Fibroblast of lung (primary cell): Measurements from ENCODE around the gene UNG. TPM values are rescaled to one million over a fixed set of nuclear protein-coding genes. Genes with fewer than 3 reads are reported as not detected.
"Not testable (repeated sequence)": the region's sequence is repeated elsewhere in the genome, so short reads cannot be mapped to it uniquely, and the experiment has no call there.

Source experiments
- DNase-seq, 2 donors: peaks; one replicate each; pipeline versions ENCODE4 v3.0.0 to v3.0.0-alpha.2; 2010; ENCODE audit warnings: low read depth in 2 of 2
- H2AFZ ChIP-seq: 2 replicates; pipeline ENCODE4 v1.5.1; 2012; ENCODE audit warnings: low read length, control low read depth, inconsistent platforms
- H3K27ac ChIP-seq: 2 replicates; pipeline ENCODE4 v1.5.1; 2011; ENCODE audit warnings: low read length, control low read depth; ENCODE audit not compliant: insufficient read depth
- H3K27me3 ChIP-seq: 2 replicates; pipeline ENCODE4 v1.5.1; 2011; ENCODE audit warnings: mild to moderate bottlenecking, low read length; ENCODE audit not compliant: control insufficient read depth, insufficient read depth
- H3K36me3 ChIP-seq: 2 replicates; pipeline ENCODE4 v1.5.1; 2011; ENCODE audit warnings: low read length; ENCODE audit not compliant: control insufficient read depth, insufficient read depth
- H3K4me1 ChIP-seq: 2 replicates; pipeline ENCODE4 v1.5.1; 2011; ENCODE audit warnings: low read length; ENCODE audit not compliant: control insufficient read depth, insufficient read depth; ENCODE audit errors: extremely low read depth
- H3K4me2 ChIP-seq: 2 replicates; pipeline ENCODE4 v1.5.1; 2011; ENCODE audit warnings: low read length, control low read depth; ENCODE audit not compliant: insufficient read depth; ENCODE audit errors: extremely low read depth
- H3K4me3 ChIP-seq, 4 experiments: fragments of 200-600 bp in 1 of 4; sonication (generic) in 1 of 4; replicated peaks in 1 of 4; 2 replicates each; pipeline ENCODE4 v1.5.1; 2011 to 2016; ENCODE audit warnings: low read length in 4 of 4, low read depth in 3 of 4, mild to moderate bottlenecking in 3 of 4, control low read depth in 2 of 4, inconsistent platforms in 1 of 4, mixed read lengths in 1 of 4; ENCODE audit not compliant: insufficient read depth in 1 of 4; ENCODE audit errors: control extremely low read depth in 1 of 4
- H3K79me2 ChIP-seq: 2 replicates; pipeline ENCODE4 v1.5.1; 2012; ENCODE audit warnings: mild to moderate bottlenecking, low read length, inconsistent platforms; ENCODE audit not compliant: control insufficient read depth, insufficient read depth
- H3K9ac ChIP-seq: 2 replicates; pipeline ENCODE4 v1.5.1; 2011; ENCODE audit warnings: mild to moderate bottlenecking, low read length, control low read depth; ENCODE audit not compliant: insufficient read depth
- H3K9me3 ChIP-seq: 2 replicates; pipeline ENCODE4 v1.5.1; 2012; ENCODE audit warnings: low read depth, low read length; ENCODE audit not compliant: control insufficient read depth, insufficient read depth
- H4K20me1 ChIP-seq: 2 replicates; pipeline ENCODE4 v1.5.1; 2011; ENCODE audit warnings: low read length; ENCODE audit not compliant: control insufficient read depth, insufficient read depth; ENCODE audit errors: extremely low read depth
- EZH2 ChIP-seq: IDR thresholded peaks from 2 replicates; pipeline ENCODE4 v1.5.1; 2012; ENCODE audit warnings: low read length, control low read depth, mild to moderate bottlenecking; ENCODE audit errors: missing control alignments
- polyA minus RNA-seq: library from RNA; depleted of rRNA, polyadenylated mRNA; stranded (reverse); fragments of >200 nt; gene quantifications from 2 replicates; pipeline ENCODE4 v1.2.3, GENCODE V29; 2011; ENCODE audit warnings: low replicate concordance
- polyA plus RNA-seq, 2 donors: library from polyadenylated mRNA; depleted of rRNA in 1 of 2; stranded (reverse) in 1 of 2; unstranded in 1 of 2; fragments of >200 nt; gene quantifications; 2 replicates each; pipeline ENCODE4 v1.2.1, GENCODE V29; 2011 to 2012; ENCODE audit warnings: missing spikeins in 1 of 2
- total RNA-seq: library from RNA; depleted of rRNA; stranded (reverse); fragments of >200 nt; gene quantifications from 2 replicates; pipeline ENCODE4 v1.2.1, GENCODE V29; 2014
- TF ChIP-seq, protein P1 (sequence below), 2 donors: IDR thresholded peaks in 1 of 2; conservative IDR thresholded peaks in 1 of 2; 1 replicate in 1 of 2; 2 replicates in 1 of 2; pipeline ENCODE4 v1.5.1; 2011 to 2012; ENCODE audit warnings: low read length in 2 of 2, control low read depth in 1 of 2, inconsistent platforms in 1 of 2, low read depth in 1 of 2, mild to moderate bottlenecking in 1 of 2

Gene UNG
- total RNA-seq (23.5 and 23.9 TPM in 2 replicates), polyA plus RNA-seq (16.0 and 22.7 TPM in 2 replicates), polyA minus RNA-seq (8.2 and 10.2 TPM in 2 replicates)
- 14.4 and 21.8 TPM in 2 replicates for polyA plus RNA-seq (2012)

DNA sequence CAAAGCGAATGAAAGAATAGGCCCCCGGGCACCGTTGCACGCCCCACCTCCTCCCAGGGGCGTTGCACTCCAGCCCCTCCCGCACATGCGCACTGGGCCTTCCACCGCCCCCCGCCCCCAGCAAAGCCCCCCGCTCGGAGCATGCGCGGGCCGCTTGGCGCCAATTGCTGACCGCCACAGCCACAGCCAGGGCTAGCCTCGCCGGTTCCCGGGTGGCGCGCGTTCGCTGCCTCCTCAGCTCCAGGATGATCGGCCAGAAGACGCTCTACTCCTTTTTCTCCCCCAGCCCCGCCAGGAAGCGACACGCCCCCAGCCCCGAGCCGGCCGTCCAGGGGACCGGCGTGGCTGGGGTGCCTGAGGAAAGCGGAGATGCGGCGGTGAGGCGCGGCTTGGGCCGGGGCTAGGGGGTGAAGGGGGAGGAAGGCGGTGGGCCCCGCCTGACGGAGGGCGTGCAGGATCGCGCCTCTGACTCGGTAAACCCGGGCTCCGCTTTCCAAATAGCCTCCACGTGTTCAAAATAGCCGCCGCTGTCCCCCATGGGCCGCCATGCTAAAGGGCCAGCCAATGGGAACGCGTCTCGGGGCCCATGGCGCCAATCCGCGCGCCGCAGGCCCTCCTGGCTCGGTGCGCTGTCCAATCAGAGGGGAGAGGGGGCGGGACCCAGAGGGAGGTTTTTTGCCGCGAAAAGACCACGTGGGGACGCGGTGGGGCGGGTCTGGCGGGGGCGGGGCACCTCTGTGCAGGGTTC, at the start of gene UNG:
Gene UNG, plus strand, starts transcription at position 163 of the 748 bp plus-strand sequence. Its CDS starts 83 bp downstream, at position 246.
- H3K27me3 ChIP-seq, result no peaks in the 10 kb centered on the region
- peaks cover 1% of the 10 kb centered on the region for H3K36me3 ChIP-seq
- H3K27ac ChIP-seq, result peak within 1 kb of the TSS; percentile 50
- peaks cover 7% of the 10 kb centered on the region for H3K4me1 ChIP-seq
- peak within 1 kb of the TSS; percentile 70 for H2AFZ ChIP-seq
- no peaks in the 10 kb centered on the region for H4K20me1 ChIP-seq
- H3K79me2 ChIP-seq, result peaks cover 5% of the 10 kb centered on the region
- DNase-seq, result peak; percentile 89 to 94
- no peak for TF ChIP-seq EZH2
- TF ChIP-seq, protein P1, sequence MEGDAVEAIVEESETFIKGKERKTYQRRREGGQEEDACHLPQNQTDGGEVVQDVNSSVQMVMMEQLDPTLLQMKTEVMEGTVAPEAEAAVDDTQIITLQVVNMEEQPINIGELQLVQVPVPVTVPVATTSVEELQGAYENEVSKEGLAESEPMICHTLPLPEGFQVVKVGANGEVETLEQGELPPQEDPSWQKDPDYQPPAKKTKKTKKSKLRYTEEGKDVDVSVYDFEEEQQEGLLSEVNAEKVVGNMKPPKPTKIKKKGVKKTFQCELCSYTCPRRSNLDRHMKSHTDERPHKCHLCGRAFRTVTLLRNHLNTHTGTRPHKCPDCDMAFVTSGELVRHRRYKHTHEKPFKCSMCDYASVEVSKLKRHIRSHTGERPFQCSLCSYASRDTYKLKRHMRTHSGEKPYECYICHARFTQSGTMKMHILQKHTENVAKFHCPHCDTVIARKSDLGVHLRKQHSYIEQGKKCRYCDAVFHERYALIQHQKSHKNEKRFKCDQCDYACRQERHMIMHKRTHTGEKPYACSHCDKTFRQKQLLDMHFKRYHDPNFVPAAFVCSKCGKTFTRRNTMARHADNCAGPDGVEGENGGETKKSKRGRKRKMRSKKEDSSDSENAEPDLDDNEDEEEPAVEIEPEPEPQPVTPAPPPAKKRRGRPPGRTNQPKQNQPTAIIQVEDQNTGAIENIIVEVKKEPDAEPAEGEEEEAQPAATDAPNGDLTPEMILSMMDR (conservative IDR thresholded peaks at IDR 0.05 in 1 of 2, IDR thresholded peaks at IDR 0.05 in 1 of 2; ENCODE audit: low read depth in 1 of 2, low read length in 2 of 2), result no peak
- peak within 1 kb of the TSS; percentile 56 to 80 (median 71) for H3K4me3 ChIP-seq
- no peaks in the 10 kb centered on the region for H3K9me3 ChIP-seq
- H3K9ac ChIP-seq, result peak within 1 kb of the TSS; percentile 60
- peak within 1 kb of the TSS; percentile 86 for H3K4me2 ChIP-seq

DNA sequence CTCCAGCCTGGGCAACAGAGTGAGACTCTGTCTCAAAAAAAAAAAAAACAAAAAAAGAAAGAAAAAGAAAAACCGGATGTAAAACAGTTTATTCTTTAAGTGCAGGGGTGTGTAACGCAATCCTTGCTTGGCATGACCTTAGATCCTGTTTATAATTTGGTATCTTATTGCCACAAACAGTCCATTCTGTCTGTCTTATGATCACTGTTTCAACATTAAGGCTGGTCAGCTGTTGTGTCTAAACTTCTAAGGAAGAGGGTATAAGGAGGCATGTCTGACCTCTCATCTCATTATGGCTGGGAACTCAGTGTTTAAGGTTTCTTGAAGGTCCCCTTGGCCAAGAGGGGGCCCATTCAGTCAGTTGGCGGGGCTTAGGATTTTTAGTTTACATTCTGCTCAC, 48.7 kb upstream of the UNG start:
- not testable (repeated sequence) for DNase-seq, H3K4me2 ChIP-seq, H3K9me3 ChIP-seq, H3K79me2 ChIP-seq, H3K27ac ChIP-seq, H4K20me1 ChIP-seq, H3K4me1 ChIP-seq, H2AFZ ChIP-seq, H3K36me3 ChIP-seq, H3K9ac ChIP-seq, H3K4me3 ChIP-seq, H3K27me3 ChIP-seq

GRCh38 chr12:109049794-109050193, 47.6 kb upstream of the UNG start:
- not testable (repeated sequence) for H3K36me3 ChIP-seq, H3K4me2 ChIP-seq, H3K27ac ChIP-seq, H3K9me3 ChIP-seq, H2AFZ ChIP-seq, H3K27me3 ChIP-seq, H3K4me3 ChIP-seq, H4K20me1 ChIP-seq, H3K79me2 ChIP-seq, H3K9ac ChIP-seq, DNase-seq, H3K4me1 ChIP-seq

DNA sequence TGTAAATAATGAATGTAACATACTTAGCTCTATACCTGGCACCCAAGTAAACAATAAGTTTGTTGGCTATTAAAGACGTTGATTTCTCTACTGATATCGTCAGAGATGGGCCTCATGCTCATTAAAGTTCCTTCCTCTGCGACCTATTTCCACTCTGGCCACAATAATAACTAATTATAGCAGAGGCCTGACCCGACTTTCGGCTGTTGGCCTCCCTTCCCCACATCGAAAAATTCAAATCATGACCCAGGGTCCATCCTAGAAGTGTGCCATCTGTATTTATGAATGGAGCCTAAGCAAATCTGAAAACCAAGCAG, 45.3 kb upstream of the UNG start:
- H3K4me2 ChIP-seq, result peak overlapping the region; percentile 59
- no peaks in the 10 kb centered on the region for H4K20me1 ChIP-seq
- peak overlapping the region; percentile 82 for H3K9ac ChIP-seq
- H3K36me3 ChIP-seq, result no peaks in the 10 kb centered on the region
- no peaks in the 10 kb centered on the region for H3K27me3 ChIP-seq
- H3K9me3 ChIP-seq, result no peaks in the 10 kb centered on the region
- no peaks in the 10 kb centered on the region for H3K79me2 ChIP-seq
- H3K4me3 ChIP-seq, result peak overlapping the region; percentile 89 to 98 (median 93)
- TF ChIP-seq EZH2, result no peak
- TF ChIP-seq, protein P1 (conservative IDR thresholded peaks at IDR 0.05 in 1 of 2, IDR thresholded peaks at IDR 0.05 in 1 of 2; ENCODE audit: low read depth in 1 of 2, low read length in 2 of 2), result no peak
- H3K4me1 ChIP-seq, result no peaks in the 10 kb centered on the region
- no peak for DNase-seq
- peak overlapping the region; percentile 70 for H3K27ac ChIP-seq
- H2AFZ ChIP-seq, result peak overlapping the region; percentile 74
